HepG2 (cell line): ENCODE measurements around the gene ACTR3. TPM values are rescaled to one million over a fixed set of nuclear protein-coding genes. Genes with fewer than 3 reads are reported as not detected.
A peak's percentile ranks its signal among the peaks of the same experiment; 100 is the strongest.

Experiments
- AGO2 ChIP-seq: fragments of 200-400 bp; formaldehyde crosslinking; optimal IDR thresholded peaks from 2 replicates; pipeline ENCODE3; 2017; ENCODE audit warnings: mild to moderate bottlenecking, low read depth, low read length, moderate library complexity
- ARNT2 ChIP-seq: sonication (generic); formaldehyde crosslinking; IDR thresholded peaks from 2 replicates; pipeline ENCODE4 v1.8.0; 2022; ENCODE audit warnings: mild to moderate bottlenecking, low read depth, missing genetic modification reagents, moderate library complexity
- ATF1 ChIP-seq: IDR thresholded peaks from 2 replicates; pipeline ENCODE4 v1.6.1; 2016; ENCODE audit warnings: mild to moderate bottlenecking, control low read depth
- ATF7-NPFF ChIP-seq: sonication (generic); formaldehyde crosslinking; IDR thresholded peaks from 2 replicates; pipeline ENCODE4 v1.8.1; 2023; ENCODE audit warnings: mild to moderate bottlenecking, low read depth, missing genetic modification reagents, moderate library complexity
- JUN ChIP-seq: sonication (generic); formaldehyde crosslinking; IDR thresholded peaks from 2 replicates; pipeline ENCODE4 v1.4.0; 2020; ENCODE audit warnings: mild to moderate bottlenecking, missing genetic modification reagents
- MAFF ChIP-seq: IDR thresholded peaks from 2 replicates; pipeline ENCODE4 v1.6.1; 2011; ENCODE audit warnings: low read depth, low read length, improper control_type of control experiment
- MZF1 ChIP-seq: sonication (generic); formaldehyde crosslinking; IDR thresholded peaks from 2 replicates; pipeline ENCODE4 v1.8.1; 2023; ENCODE audit warnings: mild to moderate bottlenecking, missing genetic modification reagents, borderline replicate concordance
- NR1H2 ChIP-seq: sonication (generic); formaldehyde crosslinking; IDR thresholded peaks from 2 replicates; pipeline ENCODE4 v1.8.1; 2022; ENCODE audit warnings: low read depth, missing genetic modification reagents, borderline replicate concordance
- PRDM4 ChIP-seq: sonication (generic); formaldehyde crosslinking; IDR thresholded peaks from 2 replicates; pipeline ENCODE4 v1.9.0; 2021; ENCODE audit warnings: missing genetic modification reagents, borderline replicate concordance
- RBFOX2 ChIP-seq: fragments of 200-400 bp; formaldehyde crosslinking; IDR thresholded peaks from 2 replicates; pipeline ENCODE4 v1.6.1; 2017; ENCODE audit warnings: low read depth, mild to moderate bottlenecking, low read length
- SMARCC2 ChIP-seq: fragments of 450-650 bp; IDR thresholded peaks from 2 replicates; pipeline ENCODE4 v1.6.1; 2017; ENCODE audit warnings: antibody characterized with exemption, mild to moderate bottlenecking
- TBX3 ChIP-seq: fragments of 450-650 bp; IDR thresholded peaks from 2 replicates; pipeline ENCODE4 v1.6.1; 2017; ENCODE audit warnings: antibody characterized with exemption, mild to moderate bottlenecking, inconsistent platforms, borderline replicate concordance
- TERF1 ChIP-seq: sonication (generic); formaldehyde crosslinking; IDR thresholded peaks from 2 replicates; pipeline ENCODE4 v1.8.0; 2022; ENCODE audit warnings: mild to moderate bottlenecking, missing genetic modification reagents, moderate library complexity
- TGIF2 ChIP-seq: IDR thresholded peaks from 2 replicates; pipeline ENCODE4 v1.6.1; 2016; ENCODE audit warnings: control low read depth, missing compliant biosample characterization
- ZNF10 ChIP-seq: sonication (generic); formaldehyde crosslinking; IDR thresholded peaks from 2 replicates; pipeline ENCODE4 v1.4.0; 2020; ENCODE audit warnings: mild to moderate bottlenecking, low read depth, missing genetic modification reagents, borderline replicate concordance
- ZNF234 ChIP-seq: sonication (generic); formaldehyde crosslinking; conservative IDR thresholded peaks from 2 replicates; pipeline ENCODE4 v1.5.1; 2020; ENCODE audit warnings: mild to moderate bottlenecking, missing genetic modification reagents
- ZNF646 ChIP-seq: sonication (generic); formaldehyde crosslinking; IDR thresholded peaks from 2 replicates; pipeline ENCODE4 v1.9.0; 2021; ENCODE audit warnings: mild to moderate bottlenecking, missing genetic modification reagents
- ZNF747 ChIP-seq: sonication (generic); formaldehyde crosslinking; IDR thresholded peaks from 2 replicates; pipeline ENCODE4 v1.8.1; 2023; ENCODE audit warnings: missing genetic modification reagents, mild to moderate bottlenecking, borderline replicate concordance
- ZNF891 ChIP-seq: sonication (generic); formaldehyde crosslinking; IDR thresholded peaks from 2 replicates; pipeline ENCODE4 v1.5.0; 2020; ENCODE audit warnings: mild to moderate bottlenecking, missing genetic modification reagents
- polyA plus RNA-seq, 8 experiments: library from polyadenylated mRNA; depleted of rRNA in 3 of 8; stranded (reverse) in 7 of 8; unstranded in 1 of 8; fragments of >200 nt; fragmentation: Illumina TruSeq in 4 of 8; extraction: Trizol in 4 of 8; gene quantifications; 2 replicates each; pipeline versions ENCODE4 v1.2.1 to v1.2.3, GENCODE V29; 2011 to 2016; ENCODE audit warnings: low read depth in 4 of 8, missing spikeins in 1 of 8, mixed read lengths in 1 of 8; ENCODE audit not compliant: insufficient read depth in 1 of 8
- total RNA-seq, 5 experiments: library from RNA; depleted of rRNA; stranded (reverse); fragments of >200 nt; fragmentation: Illumina TruSeq; extraction: Trizol; gene quantifications; 2 replicates each; pipeline ENCODE4 v1.2.3, GENCODE V29; 2016; ENCODE audit warnings: low read depth in 1 of 5

Gene ACTR3
- total and polyA plus RNA-seq, 2 of the 13 experiments (the other 11 are each of a cell fraction or from before 2014, with no cell fraction given), result 123 to 225 TPM

GRCh38 chr2:113977060-113977659, 87.3 kb downstream of the ACTR3 start (continued):
- no peak for TF ChIP-seq ZNF747 (CRISPR knock-in tag)
- TF ChIP-seq PRDM4 (CRISPR knock-in tag), result no peak
- TF ChIP-seq ZNF10, result no peak
- TF ChIP-seq ZNF646 (CRISPR knock-in tag), result no peak
- peak; percentile 77 for TF ChIP-seq ATF7-NPFF
- no peak for TF ChIP-seq ZNF234
- no peak for TF ChIP-seq RBFOX2
- TF ChIP-seq ARNT2 (CRISPR knock-in tag), result no peak
- TF ChIP-seq MZF1 (CRISPR knock-in tag), result no peak
- TF ChIP-seq ZNF891, result no peak; the same call in 1 of the 2 replicates
- no peak for TF ChIP-seq ATF1 (CRISPR knock-in tag)
- TF ChIP-seq NR1H2, result no peak
- no peak for TF ChIP-seq MAFF
- TF ChIP-seq JUN, result no peak
- no peak for TF ChIP-seq TBX3
- TF ChIP-seq TERF1, result no peak
- TF ChIP-seq SMARCC2, result no peak
- TF ChIP-seq AGO2, result peak; percentile 48
- TF ChIP-seq TGIF2 (CRISPR knock-in tag), result no peak
